GM12878 (cell line): ENCODE data around the gene COPS6. TPM values are rescaled to one million over a fixed set of nuclear protein-coding genes. Genes with fewer than 3 reads are reported as not detected.

Source experiments
- IKZF2 ChIP-seq, 2 experiments: fragments of 450-650 bp; IDR thresholded peaks; 2 replicates each; pipeline ENCODE4 v1.6.1; 2017; ENCODE audit warnings: mild to moderate bottlenecking in 2 of 2, moderate library complexity in 2 of 2
- KAT2A ChIP-seq: conservative IDR thresholded peaks from 2 replicates; pipeline ENCODE4 v1.6.1; 2011; ENCODE audit warnings: low read depth, low read length; ENCODE audit not compliant: control insufficient read depth
- MYB ChIP-seq: fragments of 150-350 bp; IDR thresholded peaks from 2 replicates; pipeline ENCODE4 v1.6.1; 2014; ENCODE audit warnings: mild to moderate bottlenecking, low read depth, low read length, borderline replicate concordance
- NBN ChIP-seq: fragments of 450-650 bp; IDR thresholded peaks from 2 replicates; pipeline ENCODE4 v1.6.1; 2016
- NFYA ChIP-seq: IDR thresholded peaks from 2 replicates; pipeline ENCODE4 v1.6.1; 2011; ENCODE audit warnings: low read depth, mild to moderate bottlenecking, low read length, improper control_type of control experiment, borderline replicate concordance
- NR2C2 ChIP-seq: IDR thresholded peaks from 2 replicates; pipeline ENCODE4 v1.6.1; 2011; ENCODE audit warnings: borderline replicate concordance, low read depth; ENCODE audit not compliant: control insufficient read depth, insufficient read length
- STAT3 ChIP-seq: IDR thresholded peaks from 2 replicates; pipeline ENCODE4 v1.6.1; 2011; ENCODE audit warnings: low read depth, low read length, improper control_type of control experiment
- TCF3 ChIP-seq: IDR thresholded peaks from 2 replicates; pipeline ENCODE4 v1.6.1; 2012; ENCODE audit warnings: low read depth, mild to moderate bottlenecking, low read length, borderline replicate concordance; ENCODE audit not compliant: insufficient read depth
- WRNIP1 ChIP-seq: IDR thresholded peaks from 2 replicates; pipeline ENCODE4 v1.6.1; 2011; ENCODE audit warnings: low read depth, low read length, improper control_type of control experiment, borderline replicate concordance
- ZNF24 ChIP-seq: fragments of 450-650 bp; IDR thresholded peaks from 2 replicates; pipeline ENCODE4 v1.6.1; 2017; ENCODE audit warnings: antibody characterized with exemption, mild to moderate bottlenecking
- polyA plus RNA-seq, 11 experiments: library from polyadenylated mRNA; depleted of rRNA in 4 of 11; unstranded in 6 of 11; stranded (reverse) in 5 of 11; fragments of >200 nt; fragmentation: Nextera tagmentation in 4 of 11; fragmentation: Illumina TruSeq in 1 of 11; extraction: Ambion mirVana in 4 of 11; extraction: Trizol in 1 of 11; gene quantifications; 1 replicate in 1 of 11; 2 replicates in 10 of 11; pipeline versions ENCODE4 v1.2.1 to v1.2.3, GENCODE V29; 2011 to 2016; ENCODE audit warnings: inconsistent platforms in 2 of 11, missing spikeins in 2 of 11, low read depth in 1 of 11
- total RNA-seq, 4 experiments: library from RNA; depleted of rRNA in 3 of 4; stranded (reverse); fragments of >200 nt in 3 of 4; fragmentation: Illumina TruSeq in 1 of 4; extraction: Trizol in 1 of 4; gene quantifications; 2 replicates each; pipeline versions ENCODE4 v1.2.1 to v1.2.3, GENCODE V29; 2013 to 2021
- TF ChIP-seq, protein P1 (sequence below): IDR thresholded peaks from 2 replicates; pipeline ENCODE4 v1.6.1; 2011; ENCODE audit warnings: low read depth, low read length, improper control_type of control experiment, borderline replicate concordance
- TF ChIP-seq, protein P2 (sequence below): IDR thresholded peaks from 2 replicates; pipeline ENCODE4 v1.6.1; 2012; ENCODE audit warnings: improper control_type of control experiment, low read depth, low read length; ENCODE audit not compliant: insufficient replicate concordance
- TF ChIP-seq, protein P3 (sequence below): fragments of 450-650 bp; IDR thresholded peaks from 2 replicates; pipeline ENCODE4 v1.6.1; 2017; ENCODE audit warnings: mild to moderate bottlenecking, moderate library complexity
- TF ChIP-seq, protein P4 (sequence below): fragments of 450-650 bp; IDR thresholded peaks from 2 replicates; pipeline ENCODE4 v1.6.1; 2017; ENCODE audit warnings: mild to moderate bottlenecking
- TF ChIP-seq, protein P5 (sequence below), 3 experiments: IDR thresholded peaks in 2 of 3; conservative IDR thresholded peaks in 1 of 3; 2 replicates each; pipeline ENCODE4 v1.5.1; 2011; ENCODE audit warnings: low read depth in 3 of 3, low read length in 3 of 3, mild to moderate bottlenecking in 3 of 3, control low read depth in 2 of 3, moderate library complexity in 2 of 3, inconsistent platforms in 1 of 3, mixed read lengths in 1 of 3; ENCODE audit not compliant: control insufficient read depth in 2 of 3, insufficient read depth in 1 of 3; ENCODE audit errors: extremely low read depth in 1 of 3

Gene COPS6
- total and polyA plus RNA-seq, 10 of the 15 experiments (the other 5 are each of a cell fraction or from before 2014, with no cell fraction given): 28.5 to 182 (median 81.5) TPM

DNA sequence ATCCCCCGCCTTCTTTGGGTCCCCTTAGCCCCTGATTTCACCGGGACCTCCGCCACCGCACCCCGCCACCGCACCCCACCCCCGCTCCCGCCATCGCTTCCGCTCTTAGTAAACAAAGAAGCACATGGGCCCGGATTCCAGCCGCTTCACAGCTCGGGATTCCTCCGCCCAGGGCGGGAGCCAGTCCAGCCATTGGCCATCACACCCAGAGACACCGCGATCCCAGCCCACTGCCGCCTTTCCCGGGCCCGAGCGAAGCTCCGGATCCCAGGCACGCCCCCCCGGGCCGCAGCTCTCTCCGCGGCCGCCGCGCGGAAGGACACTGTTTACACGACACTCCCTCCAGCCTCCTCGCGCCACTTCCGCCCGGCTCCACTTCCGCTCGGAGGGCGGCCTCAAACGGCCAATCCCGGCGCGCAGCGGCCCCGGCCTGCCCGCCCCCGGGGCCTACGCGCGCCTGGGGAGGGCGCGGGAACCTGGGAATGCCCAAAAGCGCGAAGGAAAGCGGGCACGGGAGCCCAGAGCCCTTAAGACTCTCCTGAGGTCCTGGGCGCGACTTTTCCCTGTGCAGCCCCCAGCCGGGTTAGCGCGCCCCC lies 11.7 kb downstream of the COPS6 start (continued):
- TF ChIP-seq KAT2A (no peak), MYB (no peak), ZNF24 (no peak), NR2C2 (no peak), STAT3 (no peak), TCF3 (no peak; the same call in 1 of the 2 replicates), NFYA (no peak), WRNIP1 (no peak), IKZF2 (IDR thresholded peaks at IDR 0.05) (peak; percentile 79 to 88), NBN (peak; percentile 97)
- TF ChIP-seq, protein P1, sequence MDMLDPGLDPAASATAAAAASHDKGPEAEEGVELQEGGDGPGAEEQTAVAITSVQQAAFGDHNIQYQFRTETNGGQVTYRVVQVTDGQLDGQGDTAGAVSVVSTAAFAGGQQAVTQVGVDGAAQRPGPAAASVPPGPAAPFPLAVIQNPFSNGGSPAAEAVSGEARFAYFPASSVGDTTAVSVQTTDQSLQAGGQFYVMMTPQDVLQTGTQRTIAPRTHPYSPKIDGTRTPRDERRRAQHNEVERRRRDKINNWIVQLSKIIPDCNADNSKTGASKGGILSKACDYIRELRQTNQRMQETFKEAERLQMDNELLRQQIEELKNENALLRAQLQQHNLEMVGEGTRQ: no peak
- TF ChIP-seq, protein P2, sequence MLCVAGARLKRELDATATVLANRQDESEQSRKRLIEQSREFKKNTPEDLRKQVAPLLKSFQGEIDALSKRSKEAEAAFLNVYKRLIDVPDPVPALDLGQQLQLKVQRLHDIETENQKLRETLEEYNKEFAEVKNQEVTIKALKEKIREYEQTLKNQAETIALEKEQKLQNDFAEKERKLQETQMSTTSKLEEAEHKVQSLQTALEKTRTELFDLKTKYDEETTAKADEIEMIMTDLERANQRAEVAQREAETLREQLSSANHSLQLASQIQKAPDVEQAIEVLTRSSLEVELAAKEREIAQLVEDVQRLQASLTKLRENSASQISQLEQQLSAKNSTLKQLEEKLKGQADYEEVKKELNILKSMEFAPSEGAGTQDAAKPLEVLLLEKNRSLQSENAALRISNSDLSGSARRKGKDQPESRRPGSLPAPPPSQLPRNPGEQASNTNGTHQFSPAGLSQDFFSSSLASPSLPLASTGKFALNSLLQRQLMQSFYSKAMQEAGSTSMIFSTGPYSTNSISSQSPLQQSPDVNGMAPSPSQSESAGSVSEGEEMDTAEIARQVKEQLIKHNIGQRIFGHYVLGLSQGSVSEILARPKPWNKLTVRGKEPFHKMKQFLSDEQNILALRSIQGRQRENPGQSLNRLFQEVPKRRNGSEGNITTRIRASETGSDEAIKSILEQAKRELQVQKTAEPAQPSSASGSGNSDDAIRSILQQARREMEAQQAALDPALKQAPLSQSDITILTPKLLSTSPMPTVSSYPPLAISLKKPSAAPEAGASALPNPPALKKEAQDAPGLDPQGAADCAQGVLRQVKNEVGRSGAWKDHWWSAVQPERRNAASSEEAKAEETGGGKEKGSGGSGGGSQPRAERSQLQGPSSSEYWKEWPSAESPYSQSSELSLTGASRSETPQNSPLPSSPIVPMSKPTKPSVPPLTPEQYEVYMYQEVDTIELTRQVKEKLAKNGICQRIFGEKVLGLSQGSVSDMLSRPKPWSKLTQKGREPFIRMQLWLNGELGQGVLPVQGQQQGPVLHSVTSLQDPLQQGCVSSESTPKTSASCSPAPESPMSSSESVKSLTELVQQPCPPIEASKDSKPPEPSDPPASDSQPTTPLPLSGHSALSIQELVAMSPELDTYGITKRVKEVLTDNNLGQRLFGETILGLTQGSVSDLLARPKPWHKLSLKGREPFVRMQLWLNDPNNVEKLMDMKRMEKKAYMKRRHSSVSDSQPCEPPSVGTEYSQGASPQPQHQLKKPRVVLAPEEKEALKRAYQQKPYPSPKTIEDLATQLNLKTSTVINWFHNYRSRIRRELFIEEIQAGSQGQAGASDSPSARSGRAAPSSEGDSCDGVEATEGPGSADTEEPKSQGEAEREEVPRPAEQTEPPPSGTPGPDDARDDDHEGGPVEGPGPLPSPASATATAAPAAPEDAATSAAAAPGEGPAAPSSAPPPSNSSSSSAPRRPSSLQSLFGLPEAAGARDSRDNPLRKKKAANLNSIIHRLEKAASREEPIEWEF: no peak
- TF ChIP-seq, protein P3, sequence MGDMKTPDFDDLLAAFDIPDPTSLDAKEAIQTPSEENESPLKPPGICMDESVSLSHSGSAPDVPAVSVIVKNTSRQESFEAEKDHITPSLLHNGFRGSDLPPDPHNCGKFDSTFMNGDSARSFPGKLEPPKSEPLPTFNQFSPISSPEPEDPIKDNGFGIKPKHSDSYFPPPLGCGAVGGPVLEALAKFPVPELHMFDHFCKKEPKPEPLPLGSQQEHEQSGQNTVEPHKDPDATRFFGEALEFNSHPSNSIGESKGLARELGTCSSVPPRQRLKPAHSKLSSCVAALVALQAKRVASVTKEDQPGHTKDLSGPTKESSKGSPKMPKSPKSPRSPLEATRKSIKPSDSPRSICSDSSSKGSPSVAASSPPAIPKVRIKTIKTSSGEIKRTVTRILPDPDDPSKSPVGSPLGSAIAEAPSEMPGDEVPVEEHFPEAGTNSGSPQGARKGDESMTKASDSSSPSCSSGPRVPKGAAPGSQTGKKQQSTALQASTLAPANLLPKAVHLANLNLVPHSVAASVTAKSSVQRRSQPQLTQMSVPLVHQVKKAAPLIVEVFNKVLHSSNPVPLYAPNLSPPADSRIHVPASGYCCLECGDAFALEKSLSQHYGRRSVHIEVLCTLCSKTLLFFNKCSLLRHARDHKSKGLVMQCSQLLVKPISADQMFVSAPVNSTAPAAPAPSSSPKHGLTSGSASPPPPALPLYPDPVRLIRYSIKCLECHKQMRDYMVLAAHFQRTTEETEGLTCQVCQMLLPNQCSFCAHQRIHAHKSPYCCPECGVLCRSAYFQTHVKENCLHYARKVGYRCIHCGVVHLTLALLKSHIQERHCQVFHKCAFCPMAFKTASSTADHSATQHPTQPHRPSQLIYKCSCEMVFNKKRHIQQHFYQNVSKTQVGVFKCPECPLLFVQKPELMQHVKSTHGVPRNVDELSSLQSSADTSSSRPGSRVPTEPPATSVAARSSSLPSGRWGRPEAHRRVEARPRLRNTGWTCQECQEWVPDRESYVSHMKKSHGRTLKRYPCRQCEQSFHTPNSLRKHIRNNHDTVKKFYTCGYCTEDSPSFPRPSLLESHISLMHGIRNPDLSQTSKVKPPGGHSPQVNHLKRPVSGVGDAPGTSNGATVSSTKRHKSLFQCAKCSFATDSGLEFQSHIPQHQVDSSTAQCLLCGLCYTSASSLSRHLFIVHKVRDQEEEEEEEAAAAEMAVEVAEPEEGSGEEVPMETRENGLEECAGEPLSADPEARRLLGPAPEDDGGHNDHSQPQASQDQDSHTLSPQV: no peak
- TF ChIP-seq, protein P4, sequence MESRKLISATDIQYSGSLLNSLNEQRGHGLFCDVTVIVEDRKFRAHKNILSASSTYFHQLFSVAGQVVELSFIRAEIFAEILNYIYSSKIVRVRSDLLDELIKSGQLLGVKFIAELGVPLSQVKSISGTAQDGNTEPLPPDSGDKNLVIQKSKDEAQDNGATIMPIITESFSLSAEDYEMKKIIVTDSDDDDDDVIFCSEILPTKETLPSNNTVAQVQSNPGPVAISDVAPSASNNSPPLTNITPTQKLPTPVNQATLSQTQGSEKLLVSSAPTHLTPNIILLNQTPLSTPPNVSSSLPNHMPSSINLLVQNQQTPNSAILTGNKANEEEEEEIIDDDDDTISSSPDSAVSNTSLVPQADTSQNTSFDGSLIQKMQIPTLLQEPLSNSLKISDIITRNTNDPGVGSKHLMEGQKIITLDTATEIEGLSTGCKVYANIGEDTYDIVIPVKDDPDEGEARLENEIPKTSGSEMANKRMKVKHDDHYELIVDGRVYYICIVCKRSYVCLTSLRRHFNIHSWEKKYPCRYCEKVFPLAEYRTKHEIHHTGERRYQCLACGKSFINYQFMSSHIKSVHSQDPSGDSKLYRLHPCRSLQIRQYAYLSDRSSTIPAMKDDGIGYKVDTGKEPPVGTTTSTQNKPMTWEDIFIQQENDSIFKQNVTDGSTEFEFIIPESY: no peak
- TF ChIP-seq, protein P5, sequence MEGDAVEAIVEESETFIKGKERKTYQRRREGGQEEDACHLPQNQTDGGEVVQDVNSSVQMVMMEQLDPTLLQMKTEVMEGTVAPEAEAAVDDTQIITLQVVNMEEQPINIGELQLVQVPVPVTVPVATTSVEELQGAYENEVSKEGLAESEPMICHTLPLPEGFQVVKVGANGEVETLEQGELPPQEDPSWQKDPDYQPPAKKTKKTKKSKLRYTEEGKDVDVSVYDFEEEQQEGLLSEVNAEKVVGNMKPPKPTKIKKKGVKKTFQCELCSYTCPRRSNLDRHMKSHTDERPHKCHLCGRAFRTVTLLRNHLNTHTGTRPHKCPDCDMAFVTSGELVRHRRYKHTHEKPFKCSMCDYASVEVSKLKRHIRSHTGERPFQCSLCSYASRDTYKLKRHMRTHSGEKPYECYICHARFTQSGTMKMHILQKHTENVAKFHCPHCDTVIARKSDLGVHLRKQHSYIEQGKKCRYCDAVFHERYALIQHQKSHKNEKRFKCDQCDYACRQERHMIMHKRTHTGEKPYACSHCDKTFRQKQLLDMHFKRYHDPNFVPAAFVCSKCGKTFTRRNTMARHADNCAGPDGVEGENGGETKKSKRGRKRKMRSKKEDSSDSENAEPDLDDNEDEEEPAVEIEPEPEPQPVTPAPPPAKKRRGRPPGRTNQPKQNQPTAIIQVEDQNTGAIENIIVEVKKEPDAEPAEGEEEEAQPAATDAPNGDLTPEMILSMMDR (IDR thresholded peaks at IDR 0.05 in 2 of 3, conservative IDR thresholded peaks at IDR 0.05 in 1 of 3; ENCODE audit: control insufficient read depth in 2 of 3, extremely low read depth in 1 of 3, insufficient read depth in 1 of 3, low read depth in 3 of 3, low read length in 3 of 3): no peak
